ENCODE measurements around the gene RAB10. TPM values are rescaled to one million over a fixed set of nuclear protein-coding genes. Genes with fewer than 3 reads are reported as not detected.

The RAB10 gene
- total and polyA plus RNA-seq, 2 of the 13 experiments (the other 11 are each of a cell fraction or from before 2014, with no cell fraction given), result 48.2 to 120 TPM

DNA sequence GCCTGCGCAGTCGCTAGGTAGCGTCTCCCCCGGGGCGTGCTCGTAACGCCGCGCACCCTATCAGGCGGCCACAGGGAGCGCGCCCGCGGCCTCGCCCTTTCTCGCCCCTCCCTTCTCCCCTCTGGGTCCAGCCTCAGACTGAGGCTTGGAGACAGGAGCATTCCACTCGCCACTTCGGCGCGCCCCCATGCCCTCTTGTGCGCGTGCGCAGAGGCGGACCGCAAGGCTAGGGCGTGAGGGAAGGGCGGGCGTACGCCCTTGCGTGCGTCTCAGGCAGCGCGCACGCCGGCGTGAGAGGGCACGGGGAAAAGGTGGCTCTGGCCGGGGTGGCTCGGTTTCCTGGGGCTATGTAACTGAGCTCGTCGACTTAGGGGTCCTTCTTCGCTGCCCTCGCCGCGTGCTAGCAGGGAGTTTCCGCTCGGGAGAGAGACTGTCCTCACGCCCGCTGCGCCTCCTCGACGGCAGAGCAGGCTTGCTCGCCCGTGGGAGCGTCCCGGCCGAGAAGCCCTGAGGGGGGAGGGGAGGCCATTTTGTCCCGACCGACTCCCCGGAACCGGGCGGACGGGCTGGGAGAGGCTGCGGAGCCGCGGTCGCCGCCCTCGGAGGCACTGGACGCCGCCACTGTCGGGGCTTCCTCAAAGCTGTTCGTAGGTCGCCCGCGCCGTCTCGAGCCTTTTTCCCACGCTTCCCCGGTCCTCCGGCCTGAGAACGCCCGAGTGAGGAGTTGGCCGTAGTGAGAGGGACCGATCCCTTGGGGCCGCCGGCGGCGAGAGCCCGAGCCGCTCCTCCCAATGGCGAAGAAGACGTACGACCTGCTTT is at the start of gene RAB10 (continued):
- TF ChIP-seq U2AF1 (optimal IDR thresholded peaks at IDR 0.05; ENCODE audit: low read depth, low read length), result peak; percentile 66
- TF ChIP-seq FOSL2 (CRISPR knock-in tag; IDR thresholded peaks at IDR 0.05), result peak; percentile 64
- TF ChIP-seq, protein P1, sequence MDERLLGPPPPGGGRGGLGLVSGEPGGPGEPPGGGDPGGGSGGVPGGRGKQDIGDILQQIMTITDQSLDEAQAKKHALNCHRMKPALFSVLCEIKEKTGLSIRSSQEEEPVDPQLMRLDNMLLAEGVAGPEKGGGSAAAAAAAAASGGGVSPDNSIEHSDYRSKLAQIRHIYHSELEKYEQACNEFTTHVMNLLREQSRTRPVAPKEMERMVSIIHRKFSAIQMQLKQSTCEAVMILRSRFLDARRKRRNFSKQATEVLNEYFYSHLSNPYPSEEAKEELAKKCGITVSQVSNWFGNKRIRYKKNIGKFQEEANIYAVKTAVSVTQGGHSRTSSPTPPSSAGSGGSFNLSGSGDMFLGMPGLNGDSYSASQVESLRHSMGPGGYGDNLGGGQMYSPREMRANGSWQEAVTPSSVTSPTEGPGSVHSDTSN (CRISPR knock-in tag; IDR thresholded peaks at IDR 0.05), result peak; percentile 18; the same call in 1 of the 2 replicates
- TF ChIP-seq ZFAT (CRISPR knock-in tag; conservative IDR thresholded peaks at IDR 0.05), result no peak
- TF ChIP-seq, protein P2, sequence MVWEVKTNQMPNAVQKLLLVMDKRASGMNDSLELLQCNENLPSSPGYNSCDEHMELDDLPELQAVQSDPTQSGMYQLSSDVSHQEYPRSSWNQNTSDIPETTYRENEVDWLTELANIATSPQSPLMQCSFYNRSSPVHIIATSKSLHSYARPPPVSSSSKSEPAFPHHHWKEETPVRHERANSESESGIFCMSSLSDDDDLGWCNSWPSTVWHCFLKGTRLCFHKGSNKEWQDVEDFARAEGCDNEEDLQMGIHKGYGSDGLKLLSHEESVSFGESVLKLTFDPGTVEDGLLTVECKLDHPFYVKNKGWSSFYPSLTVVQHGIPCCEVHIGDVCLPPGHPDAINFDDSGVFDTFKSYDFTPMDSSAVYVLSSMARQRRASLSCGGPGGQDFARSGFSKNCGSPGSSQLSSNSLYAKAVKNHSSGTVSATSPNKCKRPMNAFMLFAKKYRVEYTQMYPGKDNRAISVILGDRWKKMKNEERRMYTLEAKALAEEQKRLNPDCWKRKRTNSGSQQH (CRISPR knock-in tag; IDR thresholded peaks at IDR 0.05; ENCODE audit: low read depth), result peak; percentile 23; the same call in 1 of the 2 replicates
- TF ChIP-seq SMAD1 (CRISPR knock-in tag; IDR thresholded peaks at IDR 0.05; ENCODE audit: borderline replicate concordance, low read depth), result peak; percentile 71; the same call in 1 of the 2 replicates
- peak; percentile 63 for TF ChIP-seq ZNF263 (CRISPR knock-in tag; IDR thresholded peaks at IDR 0.05)
- TF ChIP-seq HDAC1 (CRISPR knock-in tag; IDR thresholded peaks at IDR 0.05), result peak; percentile 78; the same call in 1 of the 2 replicates
- TF ChIP-seq, protein P3, sequence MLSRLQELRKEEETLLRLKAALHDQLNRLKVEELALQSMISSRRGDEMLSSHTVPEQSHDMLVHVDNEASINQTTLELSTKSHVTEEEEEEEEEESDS (CRISPR knock-in tag; IDR thresholded peaks at IDR 0.05; ENCODE audit: borderline replicate concordance), result peak; percentile 39; the same call in 1 of the 2 replicates
- TF ChIP-seq, protein P4, sequence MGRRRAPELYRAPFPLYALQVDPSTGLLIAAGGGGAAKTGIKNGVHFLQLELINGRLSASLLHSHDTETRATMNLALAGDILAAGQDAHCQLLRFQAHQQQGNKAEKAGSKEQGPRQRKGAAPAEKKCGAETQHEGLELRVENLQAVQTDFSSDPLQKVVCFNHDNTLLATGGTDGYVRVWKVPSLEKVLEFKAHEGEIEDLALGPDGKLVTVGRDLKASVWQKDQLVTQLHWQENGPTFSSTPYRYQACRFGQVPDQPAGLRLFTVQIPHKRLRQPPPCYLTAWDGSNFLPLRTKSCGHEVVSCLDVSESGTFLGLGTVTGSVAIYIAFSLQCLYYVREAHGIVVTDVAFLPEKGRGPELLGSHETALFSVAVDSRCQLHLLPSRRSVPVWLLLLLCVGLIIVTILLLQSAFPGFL (CRISPR knock-in tag; IDR thresholded peaks at IDR 0.05), result no peak
- TF ChIP-seq ZNF446 (CRISPR knock-in tag; IDR thresholded peaks at IDR 0.05), result peak; percentile 92; the same call in 1 of the 2 replicates
- TF ChIP-seq, protein P5, sequence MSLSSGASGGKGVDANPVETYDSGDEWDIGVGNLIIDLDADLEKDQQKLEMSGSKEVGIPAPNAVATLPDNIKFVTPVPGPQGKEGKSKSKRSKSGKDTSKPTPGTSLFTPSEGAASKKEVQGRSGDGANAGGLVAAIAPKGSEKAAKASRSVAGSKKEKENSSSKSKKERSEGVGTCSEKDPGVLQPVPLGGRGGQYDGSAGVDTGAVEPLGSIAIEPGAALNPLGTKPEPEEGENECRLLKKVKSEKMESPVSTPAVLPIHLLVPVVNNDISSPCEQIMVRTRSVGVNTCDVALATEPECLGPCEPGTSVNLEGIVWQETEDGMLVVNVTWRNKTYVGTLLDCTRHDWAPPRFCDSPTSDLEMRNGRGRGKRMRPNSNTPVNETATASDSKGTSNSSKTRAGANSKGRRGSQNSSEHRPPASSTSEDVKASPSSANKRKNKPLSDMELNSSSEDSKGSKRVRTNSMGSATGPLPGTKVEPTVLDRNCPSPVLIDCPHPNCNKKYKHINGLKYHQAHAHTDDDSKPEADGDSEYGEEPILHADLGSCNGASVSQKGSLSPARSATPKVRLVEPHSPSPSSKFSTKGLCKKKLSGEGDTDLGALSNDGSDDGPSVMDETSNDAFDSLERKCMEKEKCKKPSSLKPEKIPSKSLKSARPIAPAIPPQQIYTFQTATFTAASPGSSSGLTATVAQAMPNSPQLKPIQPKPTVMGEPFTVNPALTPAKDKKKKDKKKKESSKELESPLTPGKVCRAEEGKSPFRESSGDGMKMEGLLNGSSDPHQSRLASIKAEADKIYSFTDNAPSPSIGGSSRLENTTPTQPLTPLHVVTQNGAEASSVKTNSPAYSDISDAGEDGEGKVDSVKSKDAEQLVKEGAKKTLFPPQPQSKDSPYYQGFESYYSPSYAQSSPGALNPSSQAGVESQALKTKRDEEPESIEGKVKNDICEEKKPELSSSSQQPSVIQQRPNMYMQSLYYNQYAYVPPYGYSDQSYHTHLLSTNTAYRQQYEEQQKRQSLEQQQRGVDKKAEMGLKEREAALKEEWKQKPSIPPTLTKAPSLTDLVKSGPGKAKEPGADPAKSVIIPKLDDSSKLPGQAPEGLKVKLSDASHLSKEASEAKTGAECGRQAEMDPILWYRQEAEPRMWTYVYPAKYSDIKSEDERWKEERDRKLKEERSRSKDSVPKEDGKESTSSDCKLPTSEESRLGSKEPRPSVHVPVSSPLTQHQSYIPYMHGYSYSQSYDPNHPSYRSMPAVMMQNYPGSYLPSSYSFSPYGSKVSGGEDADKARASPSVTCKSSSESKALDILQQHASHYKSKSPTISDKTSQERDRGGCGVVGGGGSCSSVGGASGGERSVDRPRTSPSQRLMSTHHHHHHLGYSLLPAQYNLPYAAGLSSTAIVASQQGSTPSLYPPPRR (CRISPR knock-in tag; IDR thresholded peaks at IDR 0.05; ENCODE audit: borderline replicate concordance), result no peak; the same call in 1 of the 2 replicates
- TF ChIP-seq, protein P6, sequence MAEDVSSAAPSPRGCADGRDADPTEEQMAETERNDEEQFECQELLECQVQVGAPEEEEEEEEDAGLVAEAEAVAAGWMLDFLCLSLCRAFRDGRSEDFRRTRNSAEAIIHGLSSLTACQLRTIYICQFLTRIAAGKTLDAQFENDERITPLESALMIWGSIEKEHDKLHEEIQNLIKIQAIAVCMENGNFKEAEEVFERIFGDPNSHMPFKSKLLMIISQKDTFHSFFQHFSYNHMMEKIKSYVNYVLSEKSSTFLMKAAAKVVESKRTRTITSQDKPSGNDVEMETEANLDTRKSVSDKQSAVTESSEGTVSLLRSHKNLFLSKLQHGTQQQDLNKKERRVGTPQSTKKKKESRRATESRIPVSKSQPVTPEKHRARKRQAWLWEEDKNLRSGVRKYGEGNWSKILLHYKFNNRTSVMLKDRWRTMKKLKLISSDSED (CRISPR knock-in tag; IDR thresholded peaks at IDR 0.05), result no peak
- TF ChIP-seq, protein P7, sequence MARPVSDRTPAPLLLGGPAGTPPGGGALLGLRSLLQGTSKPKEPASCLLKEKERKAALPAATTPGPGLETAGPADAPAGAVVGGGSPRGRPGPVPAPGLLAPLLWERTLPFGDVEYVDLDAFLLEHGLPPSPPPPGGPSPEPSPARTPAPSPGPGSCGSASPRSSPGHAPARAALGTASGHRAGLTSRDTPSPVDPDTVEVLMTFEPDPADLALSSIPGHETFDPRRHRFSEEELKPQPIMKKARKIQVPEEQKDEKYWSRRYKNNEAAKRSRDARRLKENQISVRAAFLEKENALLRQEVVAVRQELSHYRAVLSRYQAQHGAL (CRISPR knock-in tag; IDR thresholded peaks at IDR 0.05; ENCODE audit: not compliant biosample characterization), result peak; percentile 95
- TF ChIP-seq FOXC1 (CRISPR knock-in tag; IDR thresholded peaks at IDR 0.05; ENCODE audit: borderline replicate concordance), result peak; percentile 99

All from HepG2 (cell line).